Osteocyte (in vitro differentiated cells): Measurements from ENCODE around the gene CRKL. TPM values are rescaled to one million over a fixed set of nuclear protein-coding genes. Genes with fewer than 3 reads are reported as not detected.

Source experiments
- DNase-seq: peaks from one replicate; pipeline ENCODE4 v3.0.0; 2021; ENCODE audit warnings: mixed read lengths; ENCODE audit not compliant: unreplicated experiment; ENCODE audit errors: extremely low spot score
- H3K27ac Mint-ChIP-seq: one replicate; pipeline ENCODE4 v1.8.0; 2021; ENCODE audit warnings: mild to moderate bottlenecking, mixed read lengths; ENCODE audit not compliant: unreplicated experiment
- H3K27me3 Mint-ChIP-seq: one replicate; pipeline ENCODE4 v1.8.0; 2021; ENCODE audit warnings: mixed read lengths; ENCODE audit not compliant: unreplicated experiment
- H3K36me3 Mint-ChIP-seq: one replicate; pipeline ENCODE4 v1.8.0; 2021; ENCODE audit warnings: mixed read lengths; ENCODE audit not compliant: unreplicated experiment
- H3K4me1 Mint-ChIP-seq: one replicate; pipeline ENCODE4 v1.8.0; 2021; ENCODE audit warnings: mixed read lengths; ENCODE audit not compliant: unreplicated experiment
- H3K4me3 Mint-ChIP-seq: one replicate; pipeline ENCODE4 v1.8.0; 2021; ENCODE audit warnings: mild to moderate bottlenecking, moderate library complexity, mixed read lengths; ENCODE audit not compliant: unreplicated experiment
- H3K9me3 Mint-ChIP-seq: one replicate; pipeline ENCODE4 v1.8.0; 2021; ENCODE audit warnings: mixed read lengths; ENCODE audit not compliant: unreplicated experiment
- CTCF ChIP-seq: fragments of 200-600 bp; sonication (generic); IDR thresholded peaks from 2 replicates; pipeline ENCODE4 v1.5.0; 2021; ENCODE audit warnings: antibody characterized with exemption, mild to moderate bottlenecking, moderate library complexity
- long read RNA-seq: library from polyadenylated mRNA; unstranded; transcript quantifications from one replicate; pipeline ENCODE4 v2.0.0, GENCODE V29; 2021
- total RNA-seq: library from RNA; stranded (reverse); gene quantifications from 2 replicates; pipeline ENCODE4 v1.2.1, GENCODE V29; 2021

The CRKL gene
- total RNA-seq, result 56.0 and 58.8 TPM in 2 replicates
- long read RNA-seq, partial matches to known transcripts, result 34 of 35 reads
- long read RNA-seq, other reads (novel, unspliced or antisense), result 1 of 35 reads

DNA sequence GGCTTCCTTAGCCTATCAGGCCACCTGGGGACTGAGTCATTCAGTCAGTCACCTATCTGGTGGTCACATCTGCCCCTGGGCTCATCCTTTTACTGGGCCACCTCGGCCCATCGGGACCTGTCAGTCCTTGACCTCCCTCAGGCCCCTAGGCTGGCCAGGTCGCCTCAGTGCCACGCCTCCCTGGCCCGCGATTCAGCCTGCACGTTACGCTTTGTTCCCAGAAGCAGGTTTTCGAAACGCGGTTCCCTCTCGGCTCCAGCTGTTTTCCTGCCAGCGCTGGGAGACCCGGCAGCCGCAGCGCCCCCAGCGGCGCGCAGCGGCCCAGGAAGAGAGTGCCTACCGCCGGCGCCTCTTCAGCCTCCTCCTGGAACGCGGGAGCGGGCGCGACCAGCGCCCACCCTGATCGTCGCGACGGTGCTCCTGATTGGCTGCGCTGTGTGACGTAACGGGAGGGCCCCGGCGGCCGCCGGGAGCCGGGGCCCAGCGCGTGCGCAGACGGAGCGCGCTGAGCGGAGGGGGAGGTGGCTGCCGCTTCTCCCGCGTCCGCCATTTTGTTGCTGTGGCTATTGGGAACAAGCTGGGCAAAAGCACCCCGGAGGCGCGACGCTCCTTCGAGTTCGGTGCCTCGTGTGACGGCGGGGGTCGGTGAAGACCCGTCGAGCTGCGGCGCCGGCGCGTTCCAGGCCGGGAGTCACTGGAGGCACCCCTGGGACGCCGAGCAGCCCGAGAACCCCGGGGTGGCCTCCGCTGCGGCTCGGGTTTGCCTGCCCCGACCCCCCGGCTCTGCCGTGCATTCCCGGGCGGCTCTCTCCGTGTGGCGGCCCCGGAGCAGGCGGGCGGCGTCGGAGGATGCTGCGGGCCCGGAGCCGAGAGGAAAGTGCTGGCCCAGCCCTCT is at the start of gene CRKL:
TSS of gene CRKL (plus strand) at position 492 of the 895 bp plus-strand sequence. CDS start 528 bp downstream, outside the sequence.
- peak within 1 kb of the TSS; percentile 97 for H3K27ac Mint-ChIP-seq
- TF ChIP-seq CTCF, result peak; percentile 96
- no peaks in the 10 kb centered on the region for H3K36me3 Mint-ChIP-seq
- peak within 1 kb of the TSS; percentile 93 for H3K4me3 Mint-ChIP-seq
- no peaks in the 10 kb centered on the region for H3K9me3 Mint-ChIP-seq
- no peaks in the 10 kb centered on the region for H3K27me3 Mint-ChIP-seq
- H3K4me1 Mint-ChIP-seq, result peaks cover 41% of the 10 kb centered on the region
- peak; percentile 100 for DNase-seq

DNA sequence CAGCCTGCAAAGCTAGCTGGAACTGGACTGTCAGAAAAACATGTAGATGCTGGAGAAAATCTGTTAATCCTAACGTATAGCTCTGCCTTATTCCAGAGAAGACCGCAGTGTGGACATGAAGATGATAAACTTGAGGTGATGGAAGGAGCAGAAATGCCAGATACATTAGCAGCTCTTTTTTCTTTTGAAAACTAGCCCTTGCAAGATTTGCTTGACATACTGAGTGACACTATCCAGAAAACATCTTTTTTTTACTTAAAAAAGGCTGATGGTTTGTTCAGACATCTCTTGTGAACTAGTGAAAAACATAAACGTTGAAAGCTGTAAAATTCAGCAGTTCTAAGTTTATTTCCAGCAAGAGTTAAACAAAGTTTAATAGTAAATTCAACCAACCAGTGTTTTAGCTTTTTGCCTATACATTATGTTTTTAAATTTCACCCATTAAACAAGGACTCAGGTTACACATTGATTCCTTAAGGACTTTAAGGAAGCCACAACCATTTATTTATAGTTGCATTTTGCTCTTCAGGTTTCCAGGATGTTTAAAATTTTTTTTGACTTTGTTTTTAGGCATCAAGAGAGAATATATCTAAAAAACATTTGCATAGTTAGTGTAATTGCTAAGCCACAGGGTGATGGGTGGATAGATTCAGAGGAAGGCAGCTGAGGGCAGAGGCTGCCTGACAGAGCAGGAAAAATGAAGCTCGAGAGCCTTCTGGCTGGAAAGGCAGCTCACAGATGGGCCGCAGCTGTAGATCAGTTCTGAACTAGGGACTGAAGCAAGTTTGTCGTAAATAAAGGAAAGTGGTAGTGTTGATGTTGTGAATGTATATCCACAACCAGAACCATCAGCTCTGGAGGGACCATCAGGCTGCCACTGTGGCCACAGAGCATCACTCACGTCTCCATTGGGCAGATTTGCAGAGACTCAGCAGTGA is 48.9 kb upstream of the CRKL start:
- H3K4me1 Mint-ChIP-seq, result peaks cover 4% of the 10 kb centered on the region
- H3K36me3 Mint-ChIP-seq, result peaks cover 14% of the 10 kb centered on the region
- DNase-seq, result no peak
- H3K27me3 Mint-ChIP-seq, result no peaks in the 10 kb centered on the region
- no peaks in the 10 kb centered on the region for H3K9me3 Mint-ChIP-seq
- TF ChIP-seq CTCF, result no peak
- H3K27ac Mint-ChIP-seq, result no peak overlapping the region
- no peak overlapping the region for H3K4me3 Mint-ChIP-seq

GRCh38 chr22:20869234-20869633 is 48.0 kb upstream of the CRKL start:
- H3K27ac Mint-ChIP-seq, result no peak overlapping the region
- no peak for DNase-seq
- no peak overlapping the region for H3K4me3 Mint-ChIP-seq
- TF ChIP-seq CTCF, result no peak
- peaks cover 9% of the 10 kb centered on the region for H3K36me3 Mint-ChIP-seq
- no peaks in the 10 kb centered on the region for H3K9me3 Mint-ChIP-seq
- H3K27me3 Mint-ChIP-seq, result no peaks in the 10 kb centered on the region
- peaks cover 4% of the 10 kb centered on the region for H3K4me1 Mint-ChIP-seq

- Mint-ChIP-seq H3K27ac (no peak overlapping the region), H3K9me3 (no peaks in the 10 kb centered on the region), H3K27me3 (no peaks in the 10 kb centered on the region), H3K4me3 (no peak overlapping the region), H3K4me1 (no peaks in the 10 kb centered on the region), H3K36me3 (peaks cover 19% of the 10 kb centered on the region)
- DNase-seq, result no peak
- TF ChIP-seq CTCF, result no peak
These were observed 44.0 kb upstream of the CRKL start for GRCh38 chr22:20873214-20873613.
